Globus pallidus (tissue), 1 donor: ENCODE measurements around the gene MTCH1.

Experiments
- DNase-seq: peaks from one replicate; pipeline ENCODE4 v3.0.0-alpha.2; 2015; ENCODE audit warnings: low spot score

MTCH1 gene

DNA sequence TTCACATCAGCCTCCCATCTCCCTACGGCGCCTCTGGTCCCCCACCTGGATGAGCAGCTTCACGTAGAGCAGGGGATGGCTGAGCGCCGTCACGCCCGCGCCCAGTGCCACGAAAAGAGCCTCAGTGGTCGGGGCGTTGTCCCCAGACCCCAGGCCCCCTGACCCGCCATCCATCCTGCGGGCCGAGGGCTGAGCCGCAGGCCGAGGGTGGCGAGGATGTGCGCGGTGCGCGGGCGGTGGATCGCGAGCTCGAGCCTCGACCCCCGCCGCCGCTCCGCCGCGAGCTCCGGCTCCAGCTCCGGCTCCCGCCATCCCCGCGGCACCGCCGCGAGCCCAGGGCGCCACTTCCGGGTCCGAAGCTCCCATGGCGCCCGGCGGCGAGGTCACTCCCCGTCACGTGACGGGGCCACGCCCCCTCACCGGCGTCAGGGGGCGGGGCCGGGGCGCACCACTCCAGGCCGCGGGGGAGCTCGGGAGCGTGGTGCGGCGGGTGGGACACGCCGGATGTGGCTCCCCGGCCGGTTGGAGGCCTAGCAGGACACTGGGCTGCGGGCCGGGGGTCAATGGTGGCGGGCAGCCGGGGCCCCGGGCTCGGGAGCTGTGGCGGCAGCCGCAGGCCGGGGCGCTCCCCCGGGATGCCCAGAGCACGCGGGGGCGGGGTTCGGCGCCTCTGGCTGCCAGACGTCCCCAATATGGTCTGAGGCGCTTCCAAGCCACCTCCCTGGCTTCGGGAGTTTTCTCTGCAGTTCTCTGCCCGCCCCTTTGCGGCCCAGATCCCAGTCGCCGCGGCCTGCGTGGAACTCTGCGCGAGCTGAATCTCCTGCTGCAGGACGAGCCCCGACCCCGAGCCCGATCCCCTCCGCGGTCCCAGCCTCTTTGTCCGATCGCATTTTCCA is at the start of gene MTCH1:
MTCH1 (minus strand) TSS at position 389 of the 896 bp plus-strand sequence; CDS start at position 366, 23 bp downstream.
- peak; percentile 93 for DNase-seq

GRCh38 chr6:37033819-37034795 is 48.1 kb upstream of the MTCH1 start:
- DNase-seq: no peak

- no peak for DNase-seq
These were observed 47.3 kb upstream of the MTCH1 start for GRCh38 chr6:37033255-37033654.

DNA sequence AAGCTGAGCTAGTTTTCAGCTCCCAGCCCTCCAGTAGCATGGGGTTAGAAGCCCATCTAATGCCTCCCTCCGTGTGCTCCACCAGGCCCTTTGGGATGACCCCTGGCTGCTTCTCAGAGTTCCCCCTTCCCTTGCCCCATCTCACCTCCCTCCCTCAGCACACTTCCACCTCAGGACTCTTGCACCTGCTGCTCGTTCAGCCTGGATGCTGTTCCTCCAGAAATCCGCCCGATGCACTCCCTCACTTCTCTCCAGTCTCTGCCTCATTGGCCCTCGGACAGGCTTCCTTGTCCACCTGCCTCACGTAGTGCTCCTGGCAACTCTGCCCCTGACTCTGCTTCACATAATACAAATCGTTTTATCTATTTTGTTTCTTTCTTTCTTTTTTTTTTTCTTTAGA is 46.2 kb upstream of the MTCH1 start:
- no peak for DNase-seq

DNA sequence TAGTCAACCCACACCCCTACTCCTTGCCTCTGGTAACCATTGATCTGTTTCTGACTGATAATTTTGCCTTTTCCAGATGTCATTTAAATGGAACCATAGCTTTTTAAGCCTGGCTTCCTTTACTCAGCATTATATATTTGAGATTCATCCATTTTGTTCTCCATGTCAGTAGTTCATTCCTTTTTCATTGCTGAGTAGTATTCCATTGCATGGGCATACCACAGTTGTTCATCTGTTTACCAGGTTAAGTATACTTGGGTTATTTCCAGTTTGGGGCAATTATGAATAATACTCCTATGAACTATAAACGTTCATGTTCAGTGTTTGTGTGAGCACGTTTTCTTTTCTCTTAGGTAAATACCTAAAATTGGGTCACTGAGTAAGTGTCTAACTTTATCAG is 44.6 kb upstream of the MTCH1 start:
- no peak for DNase-seq

DNA sequence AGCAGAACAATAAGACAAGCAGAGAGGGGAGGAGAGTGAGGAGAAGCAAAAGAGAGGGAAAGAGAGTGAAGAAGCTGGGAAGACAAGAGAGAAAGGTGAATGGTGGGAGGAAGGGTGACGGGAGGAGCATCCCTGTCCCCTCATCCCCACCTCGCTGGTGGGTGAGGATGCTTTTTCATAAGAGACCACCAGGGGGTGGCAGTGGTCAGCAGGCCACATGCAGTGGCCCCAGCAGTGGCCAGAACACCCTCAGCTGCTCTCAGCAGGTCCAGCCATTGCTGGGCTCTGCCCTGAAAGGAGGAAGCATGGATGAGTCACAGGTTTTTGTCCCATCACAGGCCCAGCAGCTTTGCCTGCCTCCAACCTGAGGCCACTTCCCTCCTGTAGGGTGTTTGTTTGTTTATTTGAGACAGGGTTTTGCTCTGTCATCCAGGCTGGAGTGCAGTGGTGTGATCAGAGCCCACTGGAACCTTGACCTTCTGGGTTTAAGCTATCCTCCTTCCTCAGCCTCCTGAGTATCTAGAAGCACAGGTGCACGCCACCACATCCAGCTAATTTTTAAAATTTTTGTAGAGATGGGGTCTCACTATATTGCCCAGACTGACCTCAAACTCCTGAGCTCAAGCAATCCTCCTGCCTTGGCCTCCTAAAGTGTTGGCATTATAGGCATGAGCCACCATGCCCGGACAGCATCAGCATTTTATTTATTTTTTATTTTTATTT is 43.4 kb upstream of the MTCH1 start:
- DNase-seq: peak; percentile 46

- DNase-seq: no peak
These were observed 41.9 kb upstream of the MTCH1 start for GRCh38 chr6:37027811-37028469.

DNA sequence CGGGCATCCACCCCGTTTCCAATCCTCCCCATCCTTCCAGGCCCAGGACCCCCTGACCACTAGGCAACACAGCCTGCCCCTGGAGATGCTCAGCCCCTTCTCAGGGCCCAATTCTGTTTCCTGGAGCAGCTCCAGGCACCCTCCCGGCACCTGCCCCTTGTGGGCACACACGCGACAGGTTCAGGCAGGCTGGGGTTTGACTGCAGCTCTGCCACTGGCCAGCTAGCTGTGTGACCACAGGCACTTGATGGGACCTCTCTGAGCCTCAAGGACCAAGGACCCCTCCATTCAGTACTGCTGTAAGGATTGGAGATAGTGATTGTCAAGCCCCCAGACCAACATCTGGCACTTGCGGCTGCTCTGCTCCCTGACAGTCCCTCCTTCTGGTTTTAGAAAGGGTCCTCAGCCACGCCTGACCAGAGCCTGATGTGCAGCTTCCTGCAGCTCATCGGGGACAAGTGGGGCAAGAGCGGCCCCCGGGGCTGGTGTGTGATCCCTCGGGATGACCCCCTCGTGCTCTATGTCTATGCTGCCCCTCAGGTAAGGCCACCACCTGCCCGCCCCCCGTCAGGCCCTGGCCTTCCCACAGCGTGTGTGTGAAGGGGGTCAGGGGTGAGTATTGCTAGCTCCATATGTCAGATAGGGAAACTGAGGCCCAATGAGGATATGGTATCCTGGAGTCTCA is 41.2 kb upstream of the MTCH1 start:
- no peak for DNase-seq

- no peak for DNase-seq
These were observed 39.8 kb upstream of the MTCH1 start for GRCh38 chr6:37025621-37026466.

DNA sequence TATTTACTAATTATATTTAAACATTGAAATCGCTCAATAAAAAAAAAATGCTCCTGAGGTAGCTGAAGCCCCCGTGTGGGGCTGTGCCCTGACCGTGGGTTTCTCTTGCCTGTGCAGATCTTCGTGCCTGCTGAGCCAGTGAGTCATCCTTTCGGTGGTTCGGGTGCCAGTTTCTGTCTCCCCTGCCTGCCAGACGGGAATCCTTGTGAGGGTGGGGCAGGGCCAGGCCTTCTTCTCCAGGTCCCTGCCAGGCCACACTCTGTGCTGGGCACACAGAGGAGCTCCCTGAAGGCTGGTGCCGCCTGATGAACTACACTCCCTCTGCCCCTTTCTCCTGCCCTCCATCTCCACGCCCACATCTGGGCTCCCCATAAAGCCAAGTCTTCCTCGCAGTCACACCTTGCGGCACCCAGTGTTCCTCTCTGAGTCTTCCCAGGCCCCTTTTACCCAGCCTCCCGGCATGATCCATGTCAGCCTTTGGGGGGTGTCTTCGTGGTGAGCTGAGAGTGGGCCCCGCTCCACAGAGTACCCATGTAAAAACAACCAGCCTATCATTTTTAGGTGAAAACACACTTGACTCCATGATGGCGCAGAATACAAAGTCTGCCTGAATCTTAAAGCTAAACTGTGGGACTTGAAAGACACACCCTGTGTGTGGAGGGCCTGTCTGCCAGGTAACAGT is 38.8 kb upstream of the MTCH1 start:
- DNase-seq: no peak

GRCh38 chr6:37022135-37022863 is 36.3 kb upstream of the MTCH1 start:
- DNase-seq: no peak

- no peak for DNase-seq
These were observed 35.5 kb upstream of the MTCH1 start for GRCh38 chr6:37021356-37022129.

DNA sequence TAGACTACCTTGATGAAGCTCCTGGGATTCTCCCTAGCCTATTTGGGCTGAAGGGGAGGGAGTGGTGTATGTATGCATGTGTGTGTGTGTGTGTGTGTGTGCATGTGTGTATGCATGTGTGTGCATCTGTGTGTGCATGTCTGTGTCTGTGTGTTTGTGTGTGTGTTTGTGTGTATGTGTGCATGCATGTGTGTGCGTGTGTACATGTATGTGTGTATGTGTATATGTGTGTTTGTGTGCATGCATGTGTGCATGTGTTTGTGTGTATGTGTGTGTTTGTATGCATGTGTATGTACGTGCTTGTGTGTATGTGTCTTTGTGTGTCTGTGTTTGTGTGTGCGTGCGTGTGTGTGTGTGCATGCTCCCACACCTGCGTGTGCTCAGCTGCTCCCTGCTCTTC is 34.8 kb upstream of the MTCH1 start:
- no peak for DNase-seq

- DNase-seq: no peak
These were observed 34.4 kb upstream of the MTCH1 start for GRCh38 chr6:37020381-37020780.

GRCh38 chr6:37019065-37019450 is 33.1 kb upstream of the MTCH1 start:
- DNase-seq: no peak

DNA sequence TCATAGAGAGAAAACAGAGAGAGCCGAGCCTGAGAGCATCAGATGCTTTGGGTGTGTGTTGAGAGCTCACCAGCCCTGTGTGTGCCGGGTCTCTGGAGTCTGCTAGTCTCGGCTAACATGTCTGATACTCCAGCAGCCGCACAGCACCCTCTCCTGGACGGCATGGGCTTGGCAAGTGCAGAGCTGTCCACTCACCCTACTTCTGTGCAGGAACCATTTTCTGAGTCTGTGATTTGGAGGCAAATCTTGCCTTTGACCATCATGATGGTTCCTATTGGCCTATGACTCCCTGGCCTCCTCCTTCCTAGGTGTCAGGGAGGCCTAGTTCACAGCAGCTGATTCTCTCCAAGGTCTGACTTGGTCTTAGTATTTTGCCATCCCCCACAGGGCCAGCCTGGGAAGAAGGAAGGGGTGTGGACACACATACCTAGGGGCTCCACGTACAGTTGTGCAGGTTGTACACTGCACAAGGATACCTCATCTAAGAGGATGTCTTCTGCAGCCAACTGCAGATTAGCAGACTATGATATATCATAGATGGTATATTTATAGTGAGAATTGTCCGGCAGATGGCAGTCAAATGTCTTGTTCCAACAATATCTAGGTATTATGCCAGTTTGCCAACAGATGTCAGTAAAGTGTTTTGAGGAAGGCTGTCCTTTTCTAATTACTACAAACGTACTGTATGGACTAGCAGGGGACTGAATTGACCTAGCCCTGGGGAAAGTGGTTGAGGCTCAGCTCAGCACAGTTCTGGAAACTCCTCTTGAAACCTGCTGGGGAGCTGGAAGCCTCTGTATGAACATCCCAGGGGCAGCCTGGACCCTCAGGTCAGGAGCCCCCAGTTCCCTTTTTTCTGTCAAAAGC is 32.4 kb upstream of the MTCH1 start:
- DNase-seq: peak; percentile 94
